HG03575 (cell line): ENCODE data around the gene KCNF1.

ENCODE experiments used
- ATAC-seq: cut with Tn5 transposase; IDR thresholded peaks from one replicate; pipeline ENCODE4 v1.9.1; 2021; ENCODE audit not compliant: unreplicated experiment, insufficient number of reproducible peaks, low FRiP score; ENCODE audit errors: extremely low read depth

The KCNF1 gene

DNA sequence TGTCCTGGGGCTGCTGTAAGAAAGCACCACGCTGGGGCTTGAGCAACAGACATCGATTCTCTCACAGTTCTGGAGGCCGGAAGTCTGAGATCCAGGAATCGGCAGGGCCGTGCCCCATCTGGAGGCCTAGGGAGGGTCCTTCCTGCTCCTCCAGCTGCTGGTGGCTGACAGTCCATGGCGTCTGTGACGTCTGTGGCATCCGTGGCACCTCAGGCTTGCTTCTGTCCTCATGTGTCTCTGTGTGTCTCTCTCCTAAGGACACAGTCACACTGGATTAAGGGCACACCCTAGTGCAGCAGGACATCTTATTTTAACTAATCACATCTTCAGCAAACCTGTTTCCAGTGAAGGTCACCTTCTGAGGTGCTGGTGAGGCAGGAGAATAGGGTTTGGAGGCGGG is 32.6 kb upstream of the KCNF1 start:
- ATAC-seq = no peak

DNA sequence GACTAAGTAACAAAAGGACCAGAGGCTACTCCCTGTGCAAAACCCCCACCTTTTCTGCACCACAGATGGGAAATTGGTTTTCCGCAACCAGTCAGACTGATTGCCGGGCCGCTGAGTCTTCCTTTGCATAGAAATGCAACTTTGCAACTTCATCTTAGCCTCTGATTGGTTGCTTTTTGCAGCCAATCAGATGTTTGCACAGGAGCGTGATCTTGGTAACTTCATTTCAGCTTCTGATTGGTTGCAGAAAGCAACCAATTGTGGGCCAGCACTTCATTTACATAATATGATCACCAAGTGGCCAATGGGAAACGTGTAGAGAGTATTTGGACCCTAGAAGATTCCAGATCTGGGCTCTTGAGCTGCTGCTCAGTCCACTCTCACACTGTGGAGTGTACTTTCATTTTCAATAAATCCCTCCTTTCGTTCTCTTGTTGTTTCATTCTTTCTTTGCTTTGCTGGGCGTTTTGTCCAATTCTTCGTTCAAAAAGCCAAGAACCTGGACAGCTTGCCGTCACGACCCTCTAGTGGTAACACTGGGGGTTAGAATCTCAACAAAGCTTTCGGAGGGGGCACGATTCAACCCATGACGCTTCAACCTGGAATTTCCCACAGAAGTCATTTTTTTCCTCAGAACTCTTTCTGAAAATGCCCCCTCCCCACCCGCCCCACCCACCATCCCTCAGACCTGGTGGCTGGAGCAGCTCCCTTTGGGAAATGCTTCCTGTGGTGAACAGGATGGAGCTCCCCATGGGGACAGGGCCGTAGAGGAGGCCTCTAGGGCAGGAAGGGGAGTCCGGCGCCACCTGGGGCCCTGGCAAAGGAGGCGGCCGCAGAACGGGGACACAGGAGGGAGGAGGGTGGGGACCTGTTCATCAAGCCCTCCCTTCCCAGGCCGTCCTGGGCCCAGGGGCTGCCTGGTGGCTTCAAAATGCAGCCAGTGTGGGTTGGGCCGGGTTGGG is 31.8 kb upstream of the KCNF1 start:
- no peak for ATAC-seq

DNA sequence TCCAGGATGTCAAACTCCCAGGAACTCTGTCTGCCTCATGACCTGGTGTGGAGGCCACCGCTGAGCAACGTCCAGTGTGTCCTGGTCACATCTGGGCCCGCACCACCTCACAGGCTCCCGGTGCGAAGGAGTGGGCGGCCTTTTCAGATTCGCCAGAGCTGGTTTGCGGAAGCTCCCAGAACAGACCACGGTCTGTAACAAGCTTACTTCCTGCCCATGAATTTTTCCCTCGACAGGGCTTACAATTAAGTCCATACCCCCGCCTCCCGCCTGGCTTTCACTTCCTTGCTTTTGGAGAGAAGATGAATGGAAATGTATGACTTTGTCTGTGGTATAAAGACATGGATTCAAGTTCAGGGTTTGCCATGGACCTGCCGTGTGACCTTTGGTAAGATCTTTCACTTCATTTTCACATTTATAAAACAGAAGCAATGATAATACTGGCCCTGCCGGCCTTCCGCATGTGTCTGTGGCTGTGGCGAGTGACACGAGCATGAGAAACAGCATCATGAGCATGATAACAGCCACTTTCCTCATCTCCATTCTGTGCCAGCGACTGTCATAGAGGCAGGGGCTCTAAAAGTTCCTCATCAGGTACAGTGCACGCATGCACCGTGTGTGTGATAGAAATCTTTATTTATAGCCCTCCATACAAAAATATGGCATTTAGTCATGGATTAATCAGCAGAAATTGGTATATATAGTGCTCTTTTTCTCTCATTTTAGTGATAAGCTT is 31.0 kb upstream of the KCNF1 start:
- no peak for ATAC-seq

DNA sequence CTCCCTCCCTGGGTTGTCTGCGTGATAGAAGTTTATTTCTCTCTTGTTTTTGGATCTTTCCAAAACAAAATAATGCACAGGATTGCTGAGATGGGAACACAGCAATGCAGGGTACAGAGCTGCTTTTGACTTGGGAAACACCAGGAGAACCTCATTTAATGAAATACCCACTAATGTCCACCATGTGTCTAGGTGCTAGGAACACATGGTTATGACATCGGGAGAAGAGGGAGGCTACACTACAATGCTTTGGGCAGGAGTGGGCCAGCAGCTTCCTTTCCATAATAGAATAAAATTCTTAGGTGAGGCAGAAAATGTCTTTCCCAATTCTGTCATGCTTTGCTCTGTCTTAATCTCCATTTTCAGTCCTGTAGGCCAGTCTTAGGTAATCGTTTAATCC is 29.2 kb upstream of the KCNF1 start:
- no peak for ATAC-seq

DNA sequence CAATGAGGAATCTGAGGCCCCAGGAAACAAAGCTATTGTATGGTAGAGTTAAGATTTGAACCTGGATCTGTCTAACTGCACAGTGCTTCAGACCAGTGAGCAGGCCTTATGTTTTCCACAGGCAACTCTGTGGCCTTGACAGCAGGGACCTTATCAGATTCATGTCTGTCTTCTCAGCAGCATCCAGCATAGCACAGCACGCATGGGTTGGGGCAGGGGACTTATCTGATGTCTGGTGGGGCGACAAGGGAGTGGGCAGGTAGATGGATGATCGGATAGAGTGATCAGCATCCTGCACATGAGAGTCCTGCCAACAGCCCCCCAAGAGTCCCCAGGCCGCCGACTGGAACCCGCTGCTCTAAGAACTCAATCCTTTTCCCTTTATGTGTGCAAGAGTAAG is 28.7 kb upstream of the KCNF1 start:
- ATAC-seq = no peak

DNA sequence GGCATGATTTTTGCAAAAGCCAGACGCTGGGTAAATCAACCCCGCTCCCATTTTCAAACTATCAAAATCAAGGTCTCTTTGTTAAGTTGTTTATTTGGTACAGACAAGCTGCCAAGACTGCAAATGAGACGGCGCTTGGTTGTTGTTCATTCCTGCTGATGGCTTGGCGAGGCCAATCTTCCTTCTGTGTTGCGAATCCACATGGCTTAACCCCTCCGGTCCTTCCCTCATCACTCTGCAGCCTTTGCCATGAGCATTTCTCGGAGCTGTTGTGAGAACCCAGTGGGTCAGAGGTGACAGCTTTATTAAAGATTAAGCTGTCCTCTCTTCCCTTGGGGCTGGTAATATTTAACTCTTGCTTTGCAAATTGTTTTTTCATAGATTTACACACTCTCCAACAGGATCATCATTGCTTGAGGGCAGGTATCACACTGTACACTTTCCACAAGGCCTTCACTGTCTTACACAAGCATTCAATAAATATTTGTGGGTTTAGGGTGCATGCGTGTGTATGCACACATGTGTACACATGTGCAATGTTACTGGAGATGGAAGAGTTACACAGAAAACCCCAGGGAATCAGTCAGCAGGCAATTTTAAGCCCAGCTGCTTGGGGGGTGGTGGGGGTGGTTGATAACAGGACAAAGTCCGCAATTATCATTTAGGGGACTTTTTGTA is 27.8 kb upstream of the KCNF1 start:
- no peak for ATAC-seq

DNA sequence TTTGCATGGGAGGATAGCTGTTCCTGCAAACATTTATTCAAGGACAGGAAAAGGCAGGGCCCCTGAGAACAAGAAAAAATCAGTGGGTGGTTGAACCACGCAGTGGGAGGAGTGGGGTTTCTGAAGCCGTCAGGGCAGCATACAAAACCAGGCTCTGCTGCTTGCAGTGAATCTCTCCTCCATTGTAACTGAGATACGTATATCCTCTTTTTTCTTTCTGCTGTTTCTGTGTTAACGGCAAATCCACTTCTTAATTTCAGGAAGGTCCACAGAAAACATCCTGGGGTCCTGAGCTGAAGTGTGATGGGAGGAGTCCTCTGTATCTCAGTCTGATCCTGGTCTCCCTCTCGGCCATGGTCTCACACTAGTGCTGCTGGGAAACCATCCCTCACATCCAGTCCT is 27.2 kb upstream of the KCNF1 start:
- no peak for ATAC-seq

DNA sequence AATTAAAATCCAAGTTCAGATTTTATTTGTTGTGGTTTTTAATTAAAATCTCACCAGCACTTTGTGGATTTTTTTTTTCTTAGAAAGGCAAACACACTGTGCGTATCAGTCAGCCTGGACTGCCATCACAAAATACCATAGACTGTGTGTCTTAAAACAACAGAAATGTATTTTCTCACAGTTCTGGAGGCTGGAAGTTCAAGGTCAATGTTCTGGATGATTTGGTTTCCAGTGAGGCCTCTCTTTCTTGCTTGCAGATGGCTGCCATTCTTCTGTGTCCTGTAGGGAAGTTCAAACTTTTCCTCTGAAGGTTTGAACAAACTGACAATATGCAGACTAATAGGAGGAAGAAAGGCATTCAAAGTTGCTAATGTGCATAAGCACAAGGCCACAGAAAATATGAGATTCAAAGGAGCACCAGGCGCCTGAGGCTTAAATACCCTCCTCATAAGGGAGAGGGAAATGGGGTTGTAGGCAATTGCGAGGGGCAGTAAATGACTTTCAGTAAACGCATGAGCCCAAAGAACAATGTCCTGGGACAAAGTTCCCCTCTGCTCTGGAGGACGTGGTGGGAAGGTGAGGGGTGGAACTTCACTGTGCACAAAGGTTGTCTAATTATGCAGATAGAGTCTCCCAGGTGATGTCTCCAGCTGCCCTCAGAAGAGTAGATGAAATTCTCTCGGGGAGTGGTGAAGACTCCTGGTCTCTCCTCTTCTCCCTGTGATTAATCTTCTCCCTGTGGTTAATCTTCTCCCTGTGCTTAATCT is 26.5 kb upstream of the KCNF1 start:
- ATAC-seq = no peak

DNA sequence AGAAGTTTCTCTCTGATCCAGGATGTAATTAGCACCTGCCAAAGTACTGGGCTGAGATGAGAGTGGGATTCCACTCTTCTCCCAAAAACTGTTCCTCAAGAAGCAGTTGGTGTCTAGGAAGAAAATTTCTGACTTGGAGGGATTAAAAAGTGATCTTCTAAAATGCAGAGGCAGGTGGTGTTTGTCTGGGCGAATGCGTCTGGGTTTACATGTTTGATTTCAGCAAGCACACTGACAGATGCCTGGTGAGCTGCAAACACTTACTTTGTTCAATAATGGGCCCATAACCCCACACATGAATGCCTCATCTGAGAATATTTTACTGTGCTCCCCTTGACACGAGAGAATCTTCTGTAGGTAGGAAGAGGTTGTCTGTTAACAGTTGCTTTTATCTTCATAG is 24.3 kb upstream of the KCNF1 start:
- no peak for ATAC-seq

DNA sequence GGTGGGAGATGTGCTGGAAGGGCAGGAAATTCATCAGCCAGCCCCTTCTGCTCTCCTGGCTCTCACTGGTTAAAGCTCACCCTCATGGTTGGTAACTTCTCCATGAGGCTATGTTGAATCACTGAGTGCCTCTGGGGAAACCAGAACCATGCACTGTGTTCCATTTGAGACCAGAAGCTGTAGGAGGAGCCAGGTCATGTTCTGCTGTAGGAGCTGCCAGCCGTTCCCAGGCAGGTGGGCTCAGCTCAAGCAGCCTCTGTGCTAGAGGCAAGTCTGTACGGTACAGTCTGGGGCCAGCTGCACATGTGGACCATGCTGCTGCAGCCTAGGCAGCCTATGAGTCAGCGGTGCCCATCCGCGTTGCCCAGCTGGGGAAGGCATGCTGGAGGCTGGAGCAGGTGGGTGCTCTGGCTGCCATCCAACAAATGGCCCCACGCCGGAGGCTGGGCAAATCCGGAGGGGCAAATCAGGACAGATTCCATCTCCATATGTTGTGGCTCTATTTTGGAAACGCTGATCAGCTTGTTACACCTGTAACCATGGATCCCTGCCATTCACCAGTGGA is 22.0 kb upstream of the KCNF1 start:
- ATAC-seq = no peak

DNA sequence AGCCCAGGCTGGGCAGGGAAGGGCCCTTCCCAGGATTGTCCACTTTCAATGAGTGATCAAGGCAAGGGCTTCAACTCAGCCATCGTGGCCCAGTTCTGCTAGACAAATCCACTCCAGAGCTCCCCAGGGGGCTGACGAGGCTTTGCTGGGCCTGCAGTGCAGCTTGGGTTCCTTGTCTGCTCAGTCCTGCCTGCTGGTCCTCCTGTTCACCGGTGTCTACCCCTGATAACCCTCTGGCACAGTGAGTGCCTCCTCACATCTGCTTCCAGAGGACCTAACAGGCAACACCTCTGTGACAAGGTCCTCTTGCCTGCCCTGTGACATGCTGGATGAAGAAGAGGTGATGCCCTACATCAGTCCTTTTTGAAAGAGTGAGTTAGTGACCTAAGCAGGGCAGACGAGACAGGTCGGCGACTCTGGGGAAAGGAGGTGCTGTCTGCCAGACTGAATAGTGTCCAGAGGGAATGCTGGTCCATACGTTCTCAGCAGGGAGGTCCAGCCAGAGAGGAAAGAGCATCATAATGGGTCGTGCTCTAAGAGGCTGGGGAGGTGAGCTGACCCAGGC is 20.9 kb upstream of the KCNF1 start:
- ATAC-seq = no peak

DNA sequence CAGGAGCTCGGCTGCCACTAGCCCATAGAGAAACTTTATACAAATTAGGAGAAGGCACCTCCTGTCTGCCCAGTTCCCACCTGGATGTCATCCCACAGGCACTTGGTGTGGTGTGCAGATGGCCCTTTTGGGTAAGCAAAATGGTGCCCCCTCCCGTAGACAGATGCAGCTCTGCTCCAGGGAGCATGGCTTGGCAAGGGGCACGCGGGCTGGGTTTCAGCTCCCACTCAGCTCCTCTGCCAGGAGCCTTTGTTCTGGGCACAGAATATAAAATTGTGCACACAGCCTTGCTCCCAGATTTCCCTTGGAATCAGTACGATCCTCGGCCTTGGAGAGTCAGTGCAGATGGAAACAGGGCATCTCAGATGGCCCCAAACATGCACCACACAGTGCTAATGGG is 20.3 kb upstream of the KCNF1 start:
- ATAC-seq = no peak

DNA sequence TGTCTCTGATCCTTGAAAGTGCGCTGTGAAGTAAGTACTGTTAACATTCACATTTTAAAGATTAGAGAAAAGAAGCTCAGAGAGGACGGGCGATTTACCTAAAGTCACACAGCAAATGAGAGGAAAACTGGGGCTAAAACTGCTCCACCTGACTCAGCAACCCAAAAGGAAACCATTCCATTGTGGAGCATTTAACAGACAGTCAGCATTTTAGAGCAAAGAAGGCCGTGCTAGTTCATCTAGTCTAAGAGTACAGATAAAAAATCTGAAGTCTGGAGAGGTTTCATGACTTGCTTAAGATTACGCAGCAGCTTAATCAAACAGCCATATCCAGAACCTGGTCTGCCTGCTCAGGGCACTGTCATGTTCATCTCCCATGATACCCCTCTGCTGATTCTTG is 19.9 kb upstream of the KCNF1 start:
- no peak for ATAC-seq

DNA sequence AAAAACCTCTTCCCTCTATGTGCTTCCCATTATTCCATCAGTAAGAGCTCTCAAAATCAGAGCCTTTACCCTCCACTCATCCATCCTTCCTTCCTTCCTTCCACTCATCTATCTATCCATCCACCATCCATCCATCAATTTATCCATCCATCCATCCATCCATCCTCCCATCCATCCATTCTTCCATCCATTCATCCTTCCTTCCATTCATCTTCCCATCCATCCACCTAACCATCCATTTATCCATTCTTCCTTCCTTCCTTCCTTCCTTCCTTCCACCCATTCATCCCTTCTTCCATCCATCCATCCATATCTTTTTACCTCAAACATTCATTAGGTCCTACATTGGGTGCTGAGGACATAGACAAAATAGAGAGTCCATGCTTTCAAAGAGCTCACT is 19.4 kb upstream of the KCNF1 start:
- ATAC-seq = no peak

DNA sequence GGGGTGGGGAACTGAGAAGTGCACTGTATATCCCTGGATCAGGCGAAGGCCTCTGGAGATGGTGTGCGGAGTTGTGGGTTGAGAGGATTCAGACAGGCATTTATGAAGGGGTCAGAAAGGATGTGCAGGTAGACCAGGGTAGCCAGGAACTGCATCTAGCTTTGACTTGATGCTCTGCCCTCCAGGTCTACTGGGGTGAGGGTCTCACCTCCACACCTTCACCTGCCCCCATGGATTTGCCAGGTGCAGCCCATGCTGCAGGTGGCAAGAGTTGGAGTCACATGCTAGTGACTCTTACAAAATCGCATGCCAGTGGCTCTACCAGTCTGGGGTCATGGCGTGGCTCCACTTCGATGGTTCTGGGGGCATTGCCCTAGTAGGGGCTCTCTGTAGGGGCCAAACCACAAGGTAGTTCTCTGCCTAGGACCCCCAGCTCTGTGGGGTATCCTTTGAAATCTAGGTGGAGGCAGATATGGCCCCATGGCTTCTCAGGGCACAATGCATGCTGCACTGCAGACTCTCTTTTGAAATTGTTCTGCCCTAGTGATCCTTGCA is 18.9 kb upstream of the KCNF1 start:
- no peak for ATAC-seq

DNA sequence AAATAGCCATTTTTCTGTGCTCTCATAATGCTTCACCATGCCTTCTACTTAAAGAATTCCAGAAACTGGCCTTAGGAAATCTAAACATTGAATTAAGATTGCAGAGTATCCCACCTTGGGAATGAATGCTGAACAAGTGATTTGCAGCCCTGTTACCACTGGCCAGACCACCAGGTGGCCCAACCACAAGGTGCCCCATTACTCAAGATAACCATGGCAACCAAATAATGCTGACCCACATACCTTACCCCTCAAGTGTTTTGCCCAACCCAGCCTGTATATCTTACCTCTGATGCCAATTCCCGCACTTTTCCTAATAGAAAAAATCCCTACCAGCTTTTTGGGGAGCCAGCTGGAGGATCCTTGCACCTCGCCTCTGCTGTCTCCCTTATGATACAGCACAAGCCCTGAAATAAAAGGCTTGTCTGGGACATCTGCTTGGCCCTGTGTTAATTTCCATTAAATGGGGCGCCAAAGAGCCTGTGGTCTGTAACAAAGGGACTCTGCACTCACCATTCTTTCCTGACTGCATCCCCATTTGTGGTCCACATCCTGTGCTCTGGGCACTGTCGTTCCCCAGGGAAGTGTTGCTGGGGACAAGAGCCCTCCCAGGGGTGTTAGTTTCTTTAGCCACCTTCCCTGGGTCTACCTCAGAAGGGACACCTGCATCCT is 17.3 kb upstream of the KCNF1 start:
- no peak for ATAC-seq

DNA sequence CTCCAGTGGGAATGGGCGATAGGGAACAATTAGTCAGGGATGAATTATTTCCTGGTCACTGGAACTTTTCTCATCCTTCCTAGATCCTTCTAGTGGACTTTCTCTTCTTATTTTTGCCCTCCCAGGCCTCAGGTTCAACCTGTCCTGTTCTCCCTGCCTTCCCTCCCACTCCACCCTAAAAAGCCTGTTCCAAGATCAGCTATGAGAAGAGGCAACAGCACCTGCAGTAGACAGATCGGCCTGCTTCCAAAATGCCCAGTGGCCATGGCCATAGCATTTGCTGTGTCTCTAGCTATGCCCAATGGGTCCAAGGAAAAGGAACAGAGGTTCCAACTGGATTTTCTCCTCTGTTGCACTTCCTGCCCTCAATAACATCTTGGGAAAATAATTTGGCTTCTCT is 16.5 kb upstream of the KCNF1 start:
- ATAC-seq = no peak

DNA sequence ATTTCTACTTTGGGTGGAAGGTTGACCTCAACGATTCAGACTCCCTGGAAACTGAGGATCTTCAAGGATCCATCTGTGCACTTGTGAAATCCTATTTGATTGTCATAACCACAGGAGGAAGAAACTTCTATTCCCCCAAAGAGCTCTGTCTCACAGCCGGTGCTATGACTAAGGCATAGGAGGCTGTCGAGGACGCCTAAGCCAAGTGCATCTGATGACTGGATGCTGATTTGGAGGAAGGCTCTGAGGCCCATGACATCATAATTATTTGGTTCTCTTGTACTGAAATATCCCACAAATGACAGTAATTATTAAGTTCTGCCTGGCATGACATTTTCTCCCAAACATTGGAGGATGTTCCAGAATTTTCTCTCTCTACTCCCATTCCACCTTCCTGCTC is 13.8 kb upstream of the KCNF1 start:
- no peak for ATAC-seq
